GM23338 (cell line): ENCODE measurements around the gene PRAC2.

Experiments
- CREB1 ChIP-seq: fragments of 250-450 bp; sonication (Bioruptor Pico); IDR thresholded peaks from 2 replicates; pipeline ENCODE4 v1.5.0; 2020; ENCODE audit warnings: low read depth, mild to moderate bottlenecking, moderate library complexity
- CTCF ChIP-seq, 2 experiments: fragments of 200-600 bp in 1 of 2; sonication (generic) in 1 of 2; conservative IDR thresholded peaks; 2 replicates each; pipeline versions ENCODE4 v1.5.1 to v1.6.1; 2016 to 2017; ENCODE audit warnings: antibody characterized with exemption in 2 of 2, low read depth in 2 of 2, mild to moderate bottlenecking in 2 of 2, moderate library complexity in 1 of 2
- ETS1 ChIP-seq: IDR thresholded peaks from 2 replicates; pipeline ENCODE4 v1.6.1; 2016; ENCODE audit warnings: antibody characterized with exemption
- EZH2 ChIP-seq: fragments of 200-600 bp; sonication (generic); IDR thresholded peaks from one replicate; pipeline ENCODE4 v1.8.0; 2017; ENCODE audit warnings: antibody characterized with exemption, mild to moderate bottlenecking, low read depth; ENCODE audit not compliant: unreplicated experiment
- EZH2phosphoT487 ChIP-seq: fragments of 200-600 bp; sonication (generic); IDR thresholded peaks from one replicate; pipeline ENCODE4 v1.8.1; 2018; ENCODE audit warnings: antibody characterized with exemption; ENCODE audit not compliant: unreplicated experiment
- JUNB ChIP-seq: IDR thresholded peaks from one replicate; pipeline ENCODE4 v1.6.1; 2016; ENCODE audit warnings: antibody characterized with exemption; ENCODE audit not compliant: unreplicated experiment
- NANOG ChIP-seq: IDR thresholded peaks from 2 replicates; pipeline ENCODE4 v1.6.1; 2016; ENCODE audit warnings: antibody characterized with exemption, borderline replicate concordance
- POLR2AphosphoS5 ChIP-seq: IDR thresholded peaks from 2 replicates; pipeline ENCODE4 v1.6.1; 2016; ENCODE audit warnings: antibody characterized with exemption, low read depth
- REST ChIP-seq: IDR thresholded peaks from one replicate; pipeline ENCODE4 v1.6.1; 2018; ENCODE audit warnings: antibody characterized with exemption; ENCODE audit not compliant: unreplicated experiment
- STAT1 ChIP-seq: IDR thresholded peaks from one replicate; pipeline ENCODE4 v1.6.1; 2016; ENCODE audit warnings: antibody characterized with exemption; ENCODE audit not compliant: unreplicated experiment

- TF ChIP-seq POLR2AphosphoS5 (no peak), CTCF (conservative IDR thresholded peaks at IDR 0.05; ENCODE audit: low read depth in 2 of 2) (no peak), NANOG (no peak), STAT1 (no peak), EZH2 (no peak), REST (no peak), EZH2phosphoT487 (no peak), JUNB (no peak), CREB1 (CRISPR knock-in tag) (no peak), ETS1 (no peak)
Measured at GRCh38 chr17:48740537-48740936, 17.6 kb downstream of the PRAC2 start.
